A549 (cell line): ENCODE data around the gene TCP11L2. TPM values are rescaled to one million over a fixed set of nuclear protein-coding genes. Genes with fewer than 3 reads are reported as not detected.
A peak's percentile ranks its signal among the peaks of the same experiment; 100 is the strongest.

Experiments used
- ATAC-seq, 2 experiments: fragments of 200-7000 bp in 1 of 2; fragments of >200 bp in 1 of 2; cut with Nextera tagmentation in 1 of 2; cut with Tn5 transposase in 1 of 2; 3 replicates each; pipeline versions ENCODE4 v1.8.0 to v1.9.1; 2018 to 2020; ENCODE audit warnings: mild to moderate bottlenecking in 1 of 2, moderate library complexity in 1 of 2
- CTCF ChIA-PET: fragments of 300-600 bp; sonication (Branson Sonifier 250); formaldehyde crosslinking; extraction: SDS; loops from one replicate; lab custom pipeline; 2021; ENCODE audit warnings: antibody characterized with exemption, inconsistent platforms; lab: Yijun Ruan, JAX
- POLR2A ChIA-PET: fragments of 350-600 bp; formaldehyde crosslinking; extraction: SDS; loops from one replicate; lab custom pipeline; 2021; ENCODE audit warnings: antibody characterized with exemption, inconsistent platforms; lab: Yijun Ruan, JAX
- DNase-seq, 2 experiments: peaks; one replicate each; pipeline versions ENCODE4 v3.0.0 to v3.0.0-alpha.2; 2011 to 2016; ENCODE audit warnings: low read depth in 1 of 2, low spot score in 1 of 2
- FAIRE-seq: peaks from 2 replicates; lab custom pipeline; 2011; peaks lifted over from hg19 to GRCh38; lab: Jason Lieb, UNC
- H3K27ac ChIP-seq, 2 experiments: fragments of >200 bp; sonication (Bioruptor Twin); formaldehyde crosslinking; 3 replicates each; pipeline ENCODE4 v1.5.1; 2016 to 2017
- H3K4me1 ChIP-seq: fragments of >200 bp; sonication (Bioruptor Twin); formaldehyde crosslinking; 3 replicates; pipeline ENCODE4 v1.6.1; 2016
- H3K4me2 ChIP-seq: fragments of >200 bp; sonication (Bioruptor Twin); formaldehyde crosslinking; 3 replicates; pipeline ENCODE4 v1.6.1; 2016
- H3K4me3 ChIP-seq: fragments of >200 bp; sonication (Bioruptor Twin); formaldehyde crosslinking; 3 replicates; pipeline ENCODE4 v1.5.1; 2016
- H3K9me3 ChIP-seq: fragments of >200 bp; sonication (Bioruptor Twin); formaldehyde crosslinking; 3 replicates; pipeline ENCODE4 v1.6.1; 2016
- ATOH8 ChIP-seq: fragments of 250-450 bp; sonication (Bioruptor Pico); IDR thresholded peaks from 2 replicates; pipeline ENCODE4 v1.5.0; 2020; ENCODE audit warnings: low read depth, mild to moderate bottlenecking, moderate library complexity
- BHLHE40 ChIP-seq: IDR thresholded peaks from 2 replicates; pipeline ENCODE4 v1.6.1; 2012; ENCODE audit warnings: low read depth, low read length, inconsistent platforms
- CBX8 ChIP-seq: fragments of 200-600 bp; sonication (generic); IDR thresholded peaks from 2 replicates; pipeline ENCODE4 v1.6.1; 2016
- CTCF ChIP-seq: fragments of >200 bp; sonication (Bioruptor Twin); formaldehyde crosslinking; IDR thresholded peaks from 3 replicates; pipeline ENCODE4 v1.5.1; 2016
- EP300 ChIP-seq, 2 experiments: fragments of >200 bp; sonication (Bioruptor Twin); formaldehyde crosslinking; IDR thresholded peaks; 2 replicates in 1 of 2; 3 replicates in 1 of 2; pipeline ENCODE4 v1.6.1; 2016 to 2017
- HMGXB4 ChIP-seq: fragments of 250-450 bp; sonication (Bioruptor Pico); IDR thresholded peaks from 2 replicates; pipeline ENCODE4 v1.5.0; 2021; ENCODE audit warnings: mild to moderate bottlenecking, moderate library complexity, borderline replicate concordance
- MAFK ChIP-seq: fragments of 450-650 bp; IDR thresholded peaks from 2 replicates; pipeline ENCODE4 v1.6.1; 2014; ENCODE audit not compliant: partially characterized antibody
- MYC ChIP-seq: IDR thresholded peaks from 2 replicates; pipeline ENCODE4 v1.6.1; 2012; ENCODE audit warnings: mild to moderate bottlenecking, inconsistent platforms, low read length, improper control_type of control experiment, borderline replicate concordance
- PBX3 ChIP-seq: IDR thresholded peaks from 2 replicates; pipeline ENCODE4 v1.6.1; 2012
- PHF8 ChIP-seq: fragments of 200-600 bp; sonication (generic); IDR thresholded peaks from 2 replicates; pipeline ENCODE4 v1.6.1; 2016; ENCODE audit warnings: low read depth, mild to moderate bottlenecking, antibody characterized with exemption, moderate library complexity, borderline replicate concordance
- RAD21 ChIP-seq, 2 experiments: fragments of >200 bp in 1 of 2; sonication (Bioruptor Twin) in 1 of 2; formaldehyde crosslinking in 1 of 2; IDR thresholded peaks in 1 of 2; conservative IDR thresholded peaks in 1 of 2; 2 replicates in 1 of 2; 3 replicates in 1 of 2; pipeline ENCODE4 v1.6.1; 2012 to 2018; ENCODE audit warnings: inconsistent platforms in 1 of 2
- WGBS: methylation state at CpG from one replicate; pipeline ENCODE4 v1.1.6; 2017; ENCODE audit errors: missing lambda C conversion rate; 5-methylcytosine and 5-hydroxymethylcytosine counted together
- polyA plus RNA-seq, 4 experiments: library from polyadenylated mRNA; depleted of rRNA in 3 of 4; stranded (reverse); fragments of >200 nt; fragmentation: RNase III in 1 of 4; extraction: RNeasy Plus Mini Kit Qiagen cat#74134 plus additional on column Dnase treatment in 1 of 4; gene quantifications; 2 replicates in 3 of 4; 3 replicates in 1 of 4; pipeline ENCODE4 v1.2.3, GENCODE V29; 2011 to 2017

TCP11L2 gene
- polyA plus RNA-seq, 2 of the 4 experiments (the other 2 are of a cell fraction), result 4.1 to 16.6 TPM

GRCh38 chr12:106301611-106302321 is 767 bp upstream of the TCP11L2 start:
- Histone ChIP-seq H3K4me3 (peak overlapping the region; percentile 86), H3K27ac (peak overlapping the region; percentile 98 to 100), H3K4me1 (peaks cover 25% of the 10 kb centered on the region), H3K4me2 (peak overlapping the region; percentile 92), H3K9me3 (no peaks in the 10 kb centered on the region)
- ChIA-PET POLR2A (interaction anchor here (1.7 to 2.2 kb wide), 2 partner anchors 54 to 56 kb away, joined by 9 to 12 read pairs; partner anchors contain the start of genes CKAP4 and POLR3B), CTCF (interaction anchor here (0.6 to 2.2 kb wide), 9 partner anchors 11 to 881 kb away, joined by 3 to 12 read pairs (median 3); no protein-coding TSS in a partner anchor)
- WGBS, result 3% methylated on average over 19 of the region's 32 CpGs
- FAIRE-seq (no peak), ATAC-seq (peak; percentile 65 to 70), DNase-seq (peak; percentile 70 to 83)
- 0 out of 2 replicates have a peak, but pooled peaks have one; percentile 16 for TF ChIP-seq MYC
- TF ChIP-seq MAFK, result no peak
- peak; percentile 37; the same call in 1 of the 2 replicates for TF ChIP-seq BHLHE40

GRCh38 chr12:106303202-106303820 is 778 bp downstream of the TCP11L2 start:
- CTCF ChIA-PET, result interaction anchor here (1.0 to 1.1 kb wide), 3 partner anchors 13 to 57 kb away, joined by 3 to 4 read pairs (median 4); partner anchors contain the start of gene POLR3B
- no peak for FAIRE-seq
- Histone ChIP-seq H3K27ac (peak overlapping the region; percentile 98 to 100), H3K4me3 (peak overlapping the region; percentile 86), H3K4me2 (peak overlapping the region; percentile 92), H3K4me1 (peaks cover 31% of the 10 kb centered on the region), H3K9me3 (no peaks in the 10 kb centered on the region)
- peak; percentile 38 to 61 for DNase-seq
- peak; percentile 52 to 74 for ATAC-seq
- 9% methylated on average over 26 of the region's 28 CpGs for WGBS
- POLR2A ChIA-PET, result interaction anchor here (0.9 kb wide), 1 partner anchor 54 kb away, joined by 3 read pairs; no protein-coding TSS in a partner anchor
- TF ChIP-seq CTCF (0 out of 3 replicates have a peak, but pooled peaks have one; percentile 5), ATOH8 (CRISPR knock-in tag) (no peak)

GRCh38 chr12:106304001-106304421 is 1.5 kb downstream of the TCP11L2 start:
- no peak for FAIRE-seq

More at GRCh38 chr12:106304001-106304421, 1.5 kb downstream of the TCP11L2 start:
- no peak overlapping the region for H3K27ac ChIP-seq
- no peak overlapping the region for H3K4me3 ChIP-seq
- ChIA-PET POLR2A (no interaction called here), CTCF (interaction anchor here (1.4 to 1.9 kb wide), 2 partner anchors 53 to 77 kb away, joined by 4 to 7 read pairs; no protein-coding TSS in a partner anchor)
- peak overlapping the region; percentile 92 for H3K4me2 ChIP-seq
- TF ChIP-seq PBX3, result no peak
- no peak for TF ChIP-seq CTCF
- no peak for TF ChIP-seq HMGXB4
- TF ChIP-seq EP300 (IDR thresholded peaks at IDR 0.05), result no peak
- no peak for TF ChIP-seq CBX8
- TF ChIP-seq PHF8, result no peak
- TF ChIP-seq RAD21 (conservative IDR thresholded peaks at IDR 0.05 in 1 of 2, IDR thresholded peaks at IDR 0.05 in 1 of 2), result no peak
- TF ChIP-seq, all 56 proteins: peak for 0
- Histone ChIP-seq H3K9me3 (no peaks in the 10 kb centered on the region), H3K4me1 (peaks cover 31% of the 10 kb centered on the region)
- ATAC-seq, result no peak
- DNase-seq, result no peak
- 76% methylated on average over 5 of the region's 5 CpGs for WGBS
